HepG2 (cell line): Measurements from ENCODE around the gene MOK.

Source experiments
- ATF7-NPFF ChIP-seq: sonication (generic); formaldehyde crosslinking; IDR thresholded peaks from 2 replicates; pipeline ENCODE4 v1.8.1; 2023; ENCODE audit warnings: mild to moderate bottlenecking, low read depth, missing genetic modification reagents, moderate library complexity
- CBX5 ChIP-seq: sonication (generic); formaldehyde crosslinking; IDR thresholded peaks from 2 replicates; pipeline ENCODE4 v1.4.0; 2020; ENCODE audit warnings: missing genetic modification reagents, borderline replicate concordance
- CTCF ChIP-seq: sonication (generic); formaldehyde crosslinking; IDR thresholded peaks from 2 replicates; pipeline ENCODE4 v1.5.0; 2020; ENCODE audit warnings: mild to moderate bottlenecking, missing genetic modification reagents, moderate library complexity
- EZH2 ChIP-seq: conservative IDR thresholded peaks from 2 replicates; pipeline ENCODE4 v1.6.1; 2012; ENCODE audit warnings: mild to moderate bottlenecking, low read depth, low read length, moderate library complexity
- NCOA1 ChIP-seq: sonication (generic); formaldehyde crosslinking; IDR thresholded peaks from 2 replicates; pipeline ENCODE4 v1.9.0; 2021; ENCODE audit warnings: missing genetic modification reagents
- SMAD1 ChIP-seq: sonication (generic); formaldehyde crosslinking; IDR thresholded peaks from 2 replicates; pipeline ENCODE4 v1.4.0; 2020; ENCODE audit warnings: missing genetic modification reagents, low read depth, mild to moderate bottlenecking, borderline replicate concordance
- SMAD3 ChIP-seq: sonication (generic); formaldehyde crosslinking; IDR thresholded peaks from 2 replicates; pipeline ENCODE4 v1.4.0; 2020; ENCODE audit warnings: missing genetic modification reagents
- USF2 ChIP-seq, 2 experiments: sonication (generic) in 1 of 2; formaldehyde crosslinking in 1 of 2; IDR thresholded peaks; 2 replicates each; pipeline versions ENCODE4 v1.5.1 to v1.6.1; 2011 to 2020; ENCODE audit warnings: borderline replicate concordance in 1 of 2, low read depth in 1 of 2, low read length in 1 of 2, mild to moderate bottlenecking in 1 of 2, missing genetic modification reagents in 1 of 2, moderate library complexity in 1 of 2
- ZNF121 ChIP-seq: sonication (generic); formaldehyde crosslinking; IDR thresholded peaks from 2 replicates; pipeline ENCODE4 v1.5.0; 2020; ENCODE audit warnings: mild to moderate bottlenecking, missing genetic modification reagents

GRCh38 chr14:102222009-102222575, 82.9 kb downstream of the MOK start:
- TF ChIP-seq ZNF121 (CRISPR knock-in tag) (no peak), SMAD3 (CRISPR knock-in tag) (no peak), CTCF (no peak), CBX5 (CRISPR knock-in tag) (no peak), SMAD1 (CRISPR knock-in tag) (no peak), USF2 (IDR thresholded peaks at IDR 0.05; ENCODE audit: low read depth, low read length) (no peak), USF2 (CRISPR knock-in tag; IDR thresholded peaks at IDR 0.05; ENCODE audit: borderline replicate concordance) (no peak), ATF7-NPFF (no peak), NCOA1 (CRISPR knock-in tag) (no peak), EZH2 (no peak)
